ENCODE data around the gene SNRPA1.

Gene SNRPA1

GRCh38 chr15:101262551-101262950 lies 32.5 kb downstream of the SNRPA1 start:
- DNase-seq (ENCODE audit: low read depth in 2 of 2): no peak

GRCh38 chr15:101258238-101259144 lies 36.6 kb downstream of the SNRPA1 start:
- no peak for DNase-seq (ENCODE audit: low read depth in 2 of 2)

GRCh38 chr15:101256757-101257156 lies 38.3 kb downstream of the SNRPA1 start:
- no peak for DNase-seq (ENCODE audit: low read depth in 2 of 2)

GRCh38 chr15:101255615-101256241 lies 39.3 kb downstream of the SNRPA1 start:
- DNase-seq (ENCODE audit: low read depth in 2 of 2): no peak

- no peak for DNase-seq (ENCODE audit: low read depth in 2 of 2)
Measured at GRCh38 chr15:101255051-101255395, 40.0 kb downstream of the SNRPA1 start.

- DNase-seq (ENCODE audit: low read depth in 2 of 2): no peak
Measured at GRCh38 chr15:101254157-101255050, 40.6 kb downstream of the SNRPA1 start.

- no peak for DNase-seq (ENCODE audit: low read depth in 2 of 2)
Measured at GRCh38 chr15:101252836-101253235, 42.2 kb downstream of the SNRPA1 start.

GRCh38 chr15:101251830-101252820 lies 42.9 kb downstream of the SNRPA1 start, which contains the start of gene CHSY1:
CHSY1 (minus strand) TSS chr15:101252048; CDS start chr15:101251456, 592 bp downstream.
- peak; percentile 77 for DNase-seq (ENCODE audit: low read depth in 2 of 2)

GRCh38 chr15:101250873-101251829 lies 43.9 kb downstream of the SNRPA1 start:
- DNase-seq (ENCODE audit: low read depth in 2 of 2): no peak

- DNase-seq (ENCODE audit: low read depth in 2 of 2): no peak
Measured at GRCh38 chr15:101250341-101250831, 44.7 kb downstream of the SNRPA1 start.

- DNase-seq (ENCODE audit: low read depth in 2 of 2): no peak
Measured at GRCh38 chr15:101248274-101248673, 46.8 kb downstream of the SNRPA1 start.

GRCh38 chr15:101246824-101247745 lies 48.0 kb downstream of the SNRPA1 start:
- no peak for DNase-seq (ENCODE audit: low read depth in 2 of 2)

- DNase-seq (ENCODE audit: low read depth in 2 of 2): no peak
Measured at GRCh38 chr15:101246391-101246790, 48.7 kb downstream of the SNRPA1 start.

GRCh38 chr15:101244889-101245668 lies 50.0 kb downstream of the SNRPA1 start:
- no peak for DNase-seq (ENCODE audit: low read depth in 2 of 2)

- DNase-seq (ENCODE audit: low read depth in 2 of 2): no peak
Measured at GRCh38 chr15:101244036-101244781, 50.8 kb downstream of the SNRPA1 start.

GRCh38 chr15:101243420-101243819 lies 51.6 kb downstream of the SNRPA1 start:
- DNase-seq (ENCODE audit: low read depth in 2 of 2): no peak

- DNase-seq (ENCODE audit: low read depth in 2 of 2): no peak
Measured at GRCh38 chr15:101242999-101243336, 52.1 kb downstream of the SNRPA1 start.
